Endothelial cell (in vitro differentiated cells): Measurements from ENCODE around the gene HCAR3. TPM values are rescaled to one million over a fixed set of nuclear protein-coding genes. Genes with fewer than 3 reads are reported as not detected.
A peak's percentile ranks its signal among the peaks of the same experiment; 100 is the strongest.

Experiments used
- DNase-seq: peaks from one replicate; pipeline ENCODE4 v3.0.0; 2021; ENCODE audit warnings: low spot score
- H3K27ac Mint-ChIP-seq: one replicate; pipeline ENCODE4 v1.8.0; 2021; ENCODE audit warnings: mixed read lengths, inconsistent platforms; ENCODE audit not compliant: unreplicated experiment
- H3K27me3 Mint-ChIP-seq: one replicate; pipeline ENCODE4 v1.8.0; 2021; ENCODE audit warnings: mild to moderate bottlenecking, moderate library complexity, mixed read lengths, inconsistent platforms; ENCODE audit not compliant: unreplicated experiment
- H3K36me3 Mint-ChIP-seq: one replicate; pipeline ENCODE4 v1.8.0; 2021; ENCODE audit warnings: mild to moderate bottlenecking, low read depth, mixed read lengths, inconsistent platforms; ENCODE audit not compliant: unreplicated experiment
- H3K4me1 Mint-ChIP-seq: one replicate; pipeline ENCODE4 v1.8.0; 2021; ENCODE audit warnings: mild to moderate bottlenecking, mixed read lengths, inconsistent platforms; ENCODE audit not compliant: unreplicated experiment
- H3K4me3 Mint-ChIP-seq: one replicate; pipeline ENCODE4 v1.8.0; 2021; ENCODE audit warnings: mild to moderate bottlenecking, mixed read lengths, inconsistent platforms; ENCODE audit not compliant: unreplicated experiment
- H3K9me3 Mint-ChIP-seq: one replicate; pipeline ENCODE4 v1.8.0; 2021; ENCODE audit warnings: mixed read lengths, inconsistent platforms; ENCODE audit not compliant: unreplicated experiment
- total RNA-seq: library from RNA; stranded (reverse); fragmentation: NEBNext Ultra II Directional; extraction: Animal tissue kit (Norgen Biotek cat#: 25700); gene quantifications from one replicate; pipeline ENCODE4 v1.2.1, GENCODE V29; 2021; ENCODE audit not compliant: unreplicated experiment
- TF ChIP-seq, protein P1 (sequence below): fragments of 200-600 bp; sonication (generic); IDR thresholded peaks from one replicate; pipeline ENCODE4 v1.5.0; 2021; ENCODE audit warnings: antibody characterized with exemption; ENCODE audit not compliant: unreplicated experiment

The HCAR3 gene
- total RNA-seq, 1 donor from 2014 or later, result not detected

DNA sequence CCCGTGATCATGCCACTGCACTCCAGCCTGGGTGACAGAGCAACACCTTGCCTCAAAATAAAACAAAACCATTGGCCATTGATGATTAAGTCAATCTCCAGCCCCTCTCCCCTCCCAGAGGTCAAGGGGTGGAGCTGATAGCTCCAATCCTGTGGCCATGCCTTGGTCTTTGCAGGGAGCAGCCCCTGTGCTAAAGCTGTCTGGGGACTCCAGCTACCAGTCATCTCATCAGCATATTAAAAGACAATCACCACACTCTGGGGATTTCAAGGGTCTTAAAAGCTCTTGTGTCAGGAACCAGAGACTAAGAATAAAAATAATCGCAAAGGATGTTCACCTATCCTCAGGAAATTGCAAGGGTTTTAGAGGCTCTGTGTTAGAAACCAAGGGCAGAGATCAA, 44.1 kb downstream of the HCAR3 start:
- no peaks in the 10 kb centered on the region for H3K9me3 Mint-ChIP-seq
- TF ChIP-seq, protein P1, sequence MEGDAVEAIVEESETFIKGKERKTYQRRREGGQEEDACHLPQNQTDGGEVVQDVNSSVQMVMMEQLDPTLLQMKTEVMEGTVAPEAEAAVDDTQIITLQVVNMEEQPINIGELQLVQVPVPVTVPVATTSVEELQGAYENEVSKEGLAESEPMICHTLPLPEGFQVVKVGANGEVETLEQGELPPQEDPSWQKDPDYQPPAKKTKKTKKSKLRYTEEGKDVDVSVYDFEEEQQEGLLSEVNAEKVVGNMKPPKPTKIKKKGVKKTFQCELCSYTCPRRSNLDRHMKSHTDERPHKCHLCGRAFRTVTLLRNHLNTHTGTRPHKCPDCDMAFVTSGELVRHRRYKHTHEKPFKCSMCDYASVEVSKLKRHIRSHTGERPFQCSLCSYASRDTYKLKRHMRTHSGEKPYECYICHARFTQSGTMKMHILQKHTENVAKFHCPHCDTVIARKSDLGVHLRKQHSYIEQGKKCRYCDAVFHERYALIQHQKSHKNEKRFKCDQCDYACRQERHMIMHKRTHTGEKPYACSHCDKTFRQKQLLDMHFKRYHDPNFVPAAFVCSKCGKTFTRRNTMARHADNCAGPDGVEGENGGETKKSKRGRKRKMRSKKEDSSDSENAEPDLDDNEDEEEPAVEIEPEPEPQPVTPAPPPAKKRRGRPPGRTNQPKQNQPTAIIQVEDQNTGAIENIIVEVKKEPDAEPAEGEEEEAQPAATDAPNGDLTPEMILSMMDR, result no peak
- DNase-seq, result no peak

DNA sequence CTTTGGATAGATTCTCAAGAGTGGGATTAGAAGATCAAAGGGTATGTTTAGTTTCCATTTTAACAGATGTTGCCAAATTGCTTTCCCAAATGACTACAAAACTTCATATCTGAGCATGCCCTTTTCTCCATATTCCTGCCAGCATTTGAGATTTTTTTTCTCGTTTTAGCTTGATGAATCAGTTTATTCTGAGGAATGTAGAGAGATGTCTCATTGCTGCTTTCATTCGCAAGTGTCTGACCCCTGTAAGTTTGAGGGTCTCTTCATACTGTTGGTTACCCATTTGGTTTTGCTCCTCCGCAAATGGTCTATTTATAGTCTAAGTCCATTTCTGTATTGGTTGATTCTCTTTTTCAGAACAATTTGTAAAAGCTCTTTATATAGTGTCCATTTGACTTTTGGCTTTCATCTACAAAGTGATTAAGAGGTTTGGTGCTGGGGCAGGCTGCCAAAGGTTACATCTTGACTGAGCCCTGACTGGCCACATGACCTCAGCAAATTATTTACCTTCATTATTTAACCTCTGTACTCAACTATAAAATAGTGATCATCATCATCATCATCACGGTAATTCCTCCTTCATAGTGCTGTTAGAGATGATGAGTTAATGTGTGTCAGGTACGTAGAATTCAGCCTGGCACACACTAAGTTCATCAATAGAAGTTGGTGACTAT, 47.1 kb downstream of the HCAR3 start:
- Mint-ChIP-seq H3K27me3 (peaks cover 2% of the 10 kb centered on the region), H3K4me1 (peaks cover 8% of the 10 kb centered on the region), H3K9me3 (no peaks in the 10 kb centered on the region), H3K36me3 (no peaks in the 10 kb centered on the region), H3K27ac (no peak overlapping the region), H3K4me3 (no peak overlapping the region)
- no peak for DNase-seq
- TF ChIP-seq, protein P1, result no peak

More for the DNA sequence above, 44.1 kb downstream of the HCAR3 start:
- Mint-ChIP-seq H3K27me3 (no peaks in the 10 kb centered on the region), H3K36me3 (peaks cover 4% of the 10 kb centered on the region), H3K27ac (no peak overlapping the region), H3K4me1 (peaks cover 5% of the 10 kb centered on the region), H3K4me3 (no peak overlapping the region)

DNA sequence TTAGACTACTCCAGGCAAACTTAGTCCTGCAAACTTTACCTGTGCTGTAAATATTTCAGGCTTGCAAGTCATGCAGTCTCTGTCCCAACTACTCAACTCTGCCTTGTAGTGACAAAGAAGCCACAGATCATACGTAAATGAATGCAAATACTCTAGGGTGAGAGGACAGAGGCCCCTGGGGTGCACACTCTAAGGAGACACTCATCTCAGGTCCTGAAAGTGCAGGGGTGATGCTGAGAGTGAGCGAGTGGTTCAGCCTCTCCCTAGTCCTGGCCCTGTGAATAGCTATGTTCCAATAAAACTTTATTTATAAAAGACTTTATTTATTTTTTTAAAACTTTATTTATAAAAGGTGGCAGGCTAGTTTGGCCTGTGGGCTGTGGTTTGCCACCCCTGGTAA, 48.3 kb downstream of the HCAR3 start:
- Mint-ChIP-seq H3K27ac (no peak overlapping the region), H3K4me1 (peaks cover 8% of the 10 kb centered on the region), H3K4me3 (no peak overlapping the region), H3K9me3 (no peaks in the 10 kb centered on the region), H3K36me3 (no peaks in the 10 kb centered on the region), H3K27me3 (peaks cover 2% of the 10 kb centered on the region)
- DNase-seq, result no peak
- TF ChIP-seq, protein P1, result no peak

DNA sequence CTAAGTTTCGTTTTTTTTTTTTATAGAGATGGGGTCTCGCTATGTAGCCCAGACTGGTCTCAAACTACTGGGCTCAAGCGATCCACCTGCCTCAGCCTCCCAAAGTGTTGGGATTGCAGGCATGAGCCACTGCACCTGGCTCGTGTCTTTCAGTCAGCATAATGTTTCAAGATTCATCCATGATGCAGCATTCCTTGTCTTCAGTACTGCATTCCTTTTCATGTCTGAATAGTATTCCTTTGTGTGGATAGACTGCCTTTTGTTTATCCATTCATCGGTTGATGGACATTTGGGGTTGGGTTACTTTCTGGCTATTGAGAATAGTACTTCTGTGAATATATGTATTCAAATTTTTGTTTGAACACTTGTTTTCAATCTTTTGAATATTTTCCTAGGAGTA, 50.9 kb downstream of the HCAR3 start:
- Mint-ChIP-seq H3K27me3 (peaks cover 2% of the 10 kb centered on the region), H3K9me3 (no peaks in the 10 kb centered on the region), H3K4me1 (peaks cover 6% of the 10 kb centered on the region), H3K36me3 (no peaks in the 10 kb centered on the region), H3K27ac (no peak overlapping the region), H3K4me3 (no peak overlapping the region)
- TF ChIP-seq, protein P1, result no peak
- DNase-seq, result no peak

DNA sequence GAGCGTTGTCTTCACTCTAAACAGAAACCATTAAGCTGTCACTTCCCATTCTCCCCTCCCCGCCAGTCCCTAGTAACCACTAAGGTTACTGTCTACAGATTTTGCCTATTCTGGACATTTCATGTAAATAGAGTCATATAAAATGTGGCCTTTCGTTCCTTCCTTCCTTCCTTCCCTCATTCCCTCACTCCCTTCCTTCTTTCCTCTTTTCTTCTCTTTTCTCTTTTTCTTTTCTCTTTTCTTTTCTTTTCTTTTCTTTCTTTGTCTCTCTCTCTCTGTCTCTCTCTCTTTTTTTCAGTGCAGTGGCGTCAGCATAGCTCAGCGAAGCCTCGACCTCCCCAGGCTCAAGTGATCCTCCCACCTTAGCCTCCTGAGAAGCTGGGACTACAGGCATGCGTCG, 51.3 kb downstream of the HCAR3 start:
- H3K9me3 Mint-ChIP-seq, result no peaks in the 10 kb centered on the region
- H3K36me3 Mint-ChIP-seq, result no peaks in the 10 kb centered on the region
- TF ChIP-seq, protein P1, result no peak
- no peak overlapping the region for H3K4me3 Mint-ChIP-seq
- no peak for DNase-seq
- H3K4me1 Mint-ChIP-seq, result peaks cover 6% of the 10 kb centered on the region
- H3K27me3 Mint-ChIP-seq, result peaks cover 2% of the 10 kb centered on the region
- H3K27ac Mint-ChIP-seq, result peak overlapping the region; percentile 36
